ENCODE measurements around the gene FAM209B. TPM values are rescaled to one million over a fixed set of nuclear protein-coding genes. Genes with fewer than 3 reads are reported as not detected.

FAM209B gene
- total RNA-seq, 4 donors from 2014 or later, result not detected

GRCh38 chr20:56504373-56505005 is 28.6 kb upstream of the FAM209B start:
- no peaks in the 10 kb centered on the region for H3K27me3 ChIP-seq
- H3K36me3 ChIP-seq, result peaks cover 0 to 14% (median 2%) of the 10 kb centered on the region in 3 donors
- H3K27ac ChIP-seq, result no peak overlapping the region
- DNase-seq, result no peak
- TF ChIP-seq CTCF (IDR thresholded peaks at IDR 0.05) (peak in 2 of 6 experiments; percentile 5 to 18), POLR2A (IDR thresholded peaks at IDR 0.05) (no peak)
- H3K4me3 ChIP-seq, result no peak overlapping the region
- H3K9me3 ChIP-seq, result no peaks in the 10 kb centered on the region
- H3K4me1 ChIP-seq, result no peaks in the 10 kb centered on the region

- H3K27me3 ChIP-seq, result no peaks in the 10 kb centered on the region
- no peaks in the 10 kb centered on the region for H3K9me3 ChIP-seq
- no peak for DNase-seq
- H3K4me1 ChIP-seq, result no peaks in the 10 kb centered on the region
- TF ChIP-seq POLR2A (IDR thresholded peaks at IDR 0.05) (no peak), CTCF (IDR thresholded peaks at IDR 0.05) (no peak)
- H3K36me3 ChIP-seq, result peaks cover 0 to 14% (median 2%) of the 10 kb centered on the region in 3 donors
- H3K4me3 ChIP-seq, result no peak overlapping the region
- no peak overlapping the region for H3K27ac ChIP-seq
Measured at GRCh38 chr20:56506103-56506502, 26.9 kb upstream of the FAM209B start.

- TF ChIP-seq CTCF (IDR thresholded peaks at IDR 0.05), result no peak
- no peak for TF ChIP-seq POLR2A (IDR thresholded peaks at IDR 0.05)
- Histone ChIP-seq H3K4me1 (no peaks in the 10 kb centered on the region), H3K27ac (no peak overlapping the region), H3K4me3 (no peak overlapping the region), H3K27me3 (no peaks in the 10 kb centered on the region), H3K36me3 (peaks cover 0 to 17% (median 0%) of the 10 kb centered on the region in 3 donors), H3K9me3 (no peaks in the 10 kb centered on the region)
- DNase-seq, result no peak
Measured at GRCh38 chr20:56511926-56512325, 21.1 kb upstream of the FAM209B start.

GRCh38 chr20:56513161-56514150 is 19.6 kb upstream of the FAM209B start:
- Histone ChIP-seq H3K27ac (no peak overlapping the region), H3K4me3 (no peak overlapping the region), H3K27me3 (no peaks in the 10 kb centered on the region), H3K9me3 (no peaks in the 10 kb centered on the region), H3K4me1 (no peaks in the 10 kb centered on the region), H3K36me3 (peaks cover 0 to 32% (median 0%) of the 10 kb centered on the region in 3 donors)
- TF ChIP-seq POLR2A (IDR thresholded peaks at IDR 0.05) (no peak), CTCF (IDR thresholded peaks at IDR 0.05) (no peak)
- DNase-seq, result no peak

GRCh38 chr20:56516631-56517030 is 16.4 kb upstream of the FAM209B start:
- no peak overlapping the region for H3K4me3 ChIP-seq
- peaks cover 0 to 21% (median 6%) of the 10 kb centered on the region in 4 donors for H3K9me3 ChIP-seq
- no peaks in the 10 kb centered on the region for H3K27me3 ChIP-seq
- no peak for DNase-seq
- peaks cover 0 to 56% (median 0%) of the 10 kb centered on the region in 3 donors for H3K36me3 ChIP-seq
- no peaks in the 10 kb centered on the region for H3K4me1 ChIP-seq
- peak overlapping the region in 1 of 4 donors; percentile 8 for H3K27ac ChIP-seq
- TF ChIP-seq CTCF (IDR thresholded peaks at IDR 0.05), result no peak
- TF ChIP-seq POLR2A (IDR thresholded peaks at IDR 0.05), result no peak
